HEK293 (cell line): ENCODE results near the gene APOL3.

Experiments
- CTCF ChIA-PET: fragments of 350-600 bp; formaldehyde crosslinking; extraction: SDS; loops from one replicate; lab custom pipeline; 2021; ENCODE audit warnings: antibody characterized with exemption; lab: Yijun Ruan, JAX
- POLR2A ChIA-PET: fragments of 300-600 bp; formaldehyde crosslinking; extraction: SDS; loops from one replicate; lab custom pipeline; 2020; ENCODE audit warnings: antibody characterized with exemption, inconsistent platforms; lab: Yijun Ruan, JAX
- H3K27ac ChIP-seq: fragments of 200-500 bp; sonication (Bioruptor generic); 2 replicates; pipeline ENCODE4 v1.5.1; 2014; ENCODE audit warnings: low read depth, low read length, control low read depth, inconsistent platforms; ENCODE audit errors: extremely low read depth
- H3K36me3 ChIP-seq, 2 experiments: fragments of 200-500 bp in 1 of 2; sonication (Bioruptor generic) in 1 of 2; 1 replicate in 1 of 2; 2 replicates in 1 of 2; pipeline ENCODE4 v1.5.1; 2014 to 2017; ENCODE audit warnings: inconsistent platforms in 2 of 2, low read length in 2 of 2; ENCODE audit not compliant: control insufficient read depth in 2 of 2, insufficient read depth in 1 of 2
- H3K4me1 ChIP-seq: fragments of 200-500 bp; sonication (Bioruptor generic); 2 replicates; pipeline ENCODE4 v1.5.1; 2014; ENCODE audit warnings: mild to moderate bottlenecking, low read length, inconsistent platforms; ENCODE audit not compliant: control insufficient read depth, insufficient read depth
- H3K4me3 ChIP-seq: 2 replicates; pipeline ENCODE4 v1.5.1; 2011; ENCODE audit warnings: low read depth, mild to moderate bottlenecking, control low read depth, low read length, moderate library complexity
- H3K9me3 ChIP-seq: fragments of 200-500 bp; sonication (Bioruptor generic); 2 replicates; pipeline ENCODE4 v1.5.1; 2014; ENCODE audit warnings: low read depth, low read length, inconsistent platforms; ENCODE audit not compliant: control insufficient read depth, insufficient read depth
- PATZ1 ChIP-seq: fragments of 450-650 bp; formaldehyde crosslinking; IDR thresholded peaks from 2 replicates; pipeline ENCODE4 v1.5.1; 2016; ENCODE audit warnings: missing biosample characterization, missing genetic modification characterization
- PRDM1 ChIP-seq: fragments of 450-650 bp; formaldehyde crosslinking; IDR thresholded peaks from 2 replicates; pipeline ENCODE4; 2016; ENCODE audit warnings: missing biosample characterization, missing genetic modification characterization
- REPIN1 ChIP-seq: fragments of 450-650 bp; formaldehyde crosslinking; IDR thresholded peaks from 2 replicates; pipeline ENCODE4 v1.5.1; 2017; ENCODE audit warnings: missing biosample characterization, missing genetic modification characterization, low read depth
- SCRT2 ChIP-seq: fragments of 450-650 bp; formaldehyde crosslinking; IDR thresholded peaks from 2 replicates; pipeline ENCODE4 v1.5.1; 2016; ENCODE audit warnings: missing biosample characterization, missing genetic modification characterization
- TCF7L2 ChIP-seq: IDR thresholded peaks from 2 replicates; pipeline ENCODE4 v1.6.1; 2011; ENCODE audit warnings: low read depth, mild to moderate bottlenecking, inconsistent platforms, low read length, moderate library complexity, borderline replicate concordance
- ZBTB49 ChIP-seq: fragments of 450-650 bp; formaldehyde crosslinking; IDR thresholded peaks from 2 replicates; pipeline ENCODE4 v1.5.1; 2016; ENCODE audit warnings: missing biosample characterization, missing genetic modification characterization, low read depth
- ZEB2 ChIP-seq: fragments of 450-650 bp; formaldehyde crosslinking; IDR thresholded peaks from 2 replicates; pipeline ENCODE4 v1.5.1; 2016; ENCODE audit warnings: missing biosample characterization, missing genetic modification characterization
- ZNF114 ChIP-seq: fragments of 450-650 bp; formaldehyde crosslinking; IDR thresholded peaks from 2 replicates; pipeline ENCODE4 v1.5.0; 2017; ENCODE audit warnings: missing biosample characterization, missing genetic modification characterization
- ZNF184 ChIP-seq: fragments of 450-650 bp; IDR thresholded peaks from 2 replicates; pipeline ENCODE4 v1.5.1; 2018; ENCODE audit warnings: missing biosample characterization, mild to moderate bottlenecking, missing genetic modification characterization
- ZNF366 ChIP-seq: fragments of 450-650 bp; formaldehyde crosslinking; conservative IDR thresholded peaks from 2 replicates; pipeline ENCODE4 v1.5.1; 2016; ENCODE audit warnings: missing biosample characterization, missing genetic modification characterization
- ZNF501 ChIP-seq: fragments of 450-650 bp; formaldehyde crosslinking; IDR thresholded peaks from 2 replicates; pipeline ENCODE4 v1.5.1; 2016; ENCODE audit warnings: missing biosample characterization, missing genetic modification characterization
- ZNF510 ChIP-seq: fragments of 450-650 bp; formaldehyde crosslinking; IDR thresholded peaks from 2 replicates; pipeline ENCODE4 v1.5.1; 2018; ENCODE audit warnings: mild to moderate bottlenecking, missing genetic modification characterization, missing biosample characterization; ENCODE audit not compliant: insufficient replicate concordance
- ZNF513 ChIP-seq: fragments of 450-650 bp; IDR thresholded peaks from 2 replicates; pipeline ENCODE4 v1.5.1; 2018; ENCODE audit warnings: missing biosample characterization, missing genetic modification characterization
- ZNF514 ChIP-seq: fragments of 450-650 bp; formaldehyde crosslinking; IDR thresholded peaks from 2 replicates; pipeline ENCODE4 v1.5.1; 2016; ENCODE audit warnings: missing biosample characterization, missing genetic modification characterization
- ZNF549 ChIP-seq: fragments of 450-650 bp; IDR thresholded peaks from 2 replicates; pipeline ENCODE4 v1.5.1; 2018; ENCODE audit warnings: missing biosample characterization, missing genetic modification characterization, mild to moderate bottlenecking, inconsistent platforms, moderate library complexity
- ZNF600 ChIP-seq: fragments of 450-650 bp; formaldehyde crosslinking; IDR thresholded peaks from 2 replicates; pipeline ENCODE4 v1.5.1; 2016; ENCODE audit warnings: missing biosample characterization, missing genetic modification characterization
- ZNF610 ChIP-seq: fragments of 450-650 bp; formaldehyde crosslinking; IDR thresholded peaks from 2 replicates; pipeline ENCODE4 v1.5.1; 2016; ENCODE audit warnings: missing biosample characterization, missing genetic modification characterization, borderline replicate concordance
- ZNF629 ChIP-seq: fragments of 450-650 bp; formaldehyde crosslinking; IDR thresholded peaks from 2 replicates; pipeline ENCODE4 v1.5.1; 2017; ENCODE audit warnings: missing biosample characterization, missing genetic modification characterization
- ZNF654 ChIP-seq: fragments of 450-650 bp; formaldehyde crosslinking; IDR thresholded peaks from 2 replicates; pipeline ENCODE4 v1.5.1; 2016; ENCODE audit warnings: low read depth, missing biosample characterization, missing genetic modification characterization
- ZNF707 ChIP-seq: fragments of 450-650 bp; formaldehyde crosslinking; IDR thresholded peaks from 2 replicates; pipeline ENCODE4 v1.5.1; 2016; ENCODE audit warnings: missing biosample characterization, missing genetic modification characterization
- ZNF768 ChIP-seq: fragments of 450-650 bp; formaldehyde crosslinking; IDR thresholded peaks from 2 replicates; pipeline ENCODE4 v1.5.1; 2018; ENCODE audit warnings: missing biosample characterization, mild to moderate bottlenecking, missing genetic modification characterization
- ZNF776 ChIP-seq: fragments of 450-650 bp; formaldehyde crosslinking; IDR thresholded peaks from 2 replicates; pipeline ENCODE4 v1.5.0; 2017; ENCODE audit warnings: missing biosample characterization, missing genetic modification characterization, borderline replicate concordance
- ZNF791 ChIP-seq: fragments of 450-650 bp; formaldehyde crosslinking; IDR thresholded peaks from 2 replicates; pipeline ENCODE4 v1.5.1; 2016; ENCODE audit warnings: missing biosample characterization, missing genetic modification characterization
- ZSCAN30 ChIP-seq: fragments of 450-650 bp; IDR thresholded peaks from 2 replicates; pipeline ENCODE4 v1.5.1; 2018; ENCODE audit warnings: missing biosample characterization, mild to moderate bottlenecking, missing genetic modification characterization, moderate library complexity
- ZXDB ChIP-seq: fragments of 450-650 bp; formaldehyde crosslinking; IDR thresholded peaks from 2 replicates; pipeline ENCODE4 v1.5.1; 2016; ENCODE audit warnings: missing biosample characterization, missing genetic modification characterization
- TF ChIP-seq, protein P1 (sequence below): fragments of 450-650 bp; formaldehyde crosslinking; IDR thresholded peaks from 2 replicates; pipeline ENCODE4 v1.5.1; 2016; ENCODE audit warnings: missing biosample characterization, missing genetic modification characterization

Gene APOL3

DNA sequence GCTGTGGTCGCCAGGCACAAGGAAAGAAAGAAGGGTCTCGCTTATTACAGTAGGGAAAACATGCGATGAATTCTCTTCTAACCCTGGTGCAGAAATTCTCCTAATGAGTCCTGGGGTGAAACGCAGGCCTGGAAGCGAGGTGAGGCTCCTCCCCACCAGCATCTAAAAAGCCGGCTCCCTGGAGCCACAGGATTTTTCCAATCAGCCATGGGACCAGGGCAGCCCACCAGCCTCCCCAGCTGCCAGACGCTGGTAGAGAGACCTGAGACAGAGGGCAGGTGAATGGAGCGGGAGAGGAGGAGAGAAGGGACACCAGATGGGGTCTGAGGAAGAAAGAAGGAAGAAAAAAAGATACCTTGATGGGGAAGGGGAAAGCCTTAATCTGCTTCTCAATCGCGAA lies 28.6 kb downstream of the APOL3 start:
- POLR2A ChIA-PET = no interaction called here

GRCh38 chr22:36129486-36130388 lies 30.8 kb downstream of the APOL3 start:
- no peaks in the 10 kb centered on the region for H3K36me3 ChIP-seq
- no peaks in the 10 kb centered on the region for H3K9me3 ChIP-seq
- H3K27ac ChIP-seq = no peak overlapping the region
- H3K4me3 ChIP-seq = no peak overlapping the region
- no peaks in the 10 kb centered on the region for H3K4me1 ChIP-seq
- TF ChIP-seq ZNF501 (tag by site-specific recombination) (no peak), ZNF707 (tag by site-specific recombination) (no peak), ZNF366 (tag by site-specific recombination) (no peak), ZNF114 (tag by site-specific recombination) (no peak), REPIN1 (tag by site-specific recombination) (no peak), PRDM1 (tag by site-specific recombination) (no peak), ZSCAN30 (tag by site-specific recombination) (no peak), ZNF768 (tag by site-specific recombination) (no peak), ZBTB49 (tag by site-specific recombination) (no peak), ZNF513 (no peak), TCF7L2 (no peak), ZNF549 (tag by site-specific recombination) (no peak), ZNF610 (tag by site-specific recombination) (no peak), ZNF791 (tag by site-specific recombination) (no peak), ZNF654 (tag by site-specific recombination) (no peak), SCRT2 (tag by site-specific recombination) (no peak), ZEB2 (tag by site-specific recombination) (no peak)
- ChIA-PET CTCF (interaction anchor here (0.6 to 1.0 kb wide), 5 partner anchors 15 to 843 kb away, joined by 3 to 9 read pairs (median 4); no protein-coding TSS in a partner anchor), POLR2A (no interaction called here)

More for the DNA sequence above, 28.6 kb downstream of the APOL3 start:
- Histone ChIP-seq H3K27ac (no peak overlapping the region), H3K4me1 (no peaks in the 10 kb centered on the region), H3K4me3 (no peak overlapping the region), H3K36me3 (no peaks in the 10 kb centered on the region), H3K9me3 (no peaks in the 10 kb centered on the region)
- CTCF ChIA-PET = interaction anchor here (0.6 to 0.9 kb wide), 2 partner anchors 11 to 299 kb away, joined by 3 read pairs; no protein-coding TSS in a partner anchor
- TF ChIP-seq ZNF776 (no peak), ZNF514 (no peak), PATZ1 (tag by site-specific recombination) (no peak), ZNF184 (tag by site-specific recombination) (no peak), ZNF600 (no peak), ZNF768 (tag by site-specific recombination) (no peak), ZXDB (tag by site-specific recombination) (no peak), ZNF510 (tag by site-specific recombination) (no peak), ZNF629 (no peak)
- TF ChIP-seq, protein P1, sequence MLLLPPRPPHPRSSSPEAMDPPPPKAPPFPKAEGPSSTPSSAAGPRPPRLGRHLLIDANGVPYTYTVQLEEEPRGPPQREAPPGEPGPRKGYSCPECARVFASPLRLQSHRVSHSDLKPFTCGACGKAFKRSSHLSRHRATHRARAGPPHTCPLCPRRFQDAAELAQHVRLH (tag by site-specific recombination) = no peak
- TF ChIP-seq, all 188 proteins: peak for 0
